Trophoblast cell (in vitro differentiated cells and primary cell): Measurements from ENCODE around the gene GPR156.

Source experiments
- DNase-seq, 2 donors: peaks; one replicate each; pipeline ENCODE4 v3.0.0-alpha.2; 2016
- H2AFZ ChIP-seq: 2 replicates; pipeline ENCODE4 v1.6.1; 2013; ENCODE audit warnings: low read length, moderate library complexity, mild to moderate bottlenecking; ENCODE audit not compliant: insufficient read depth, poor library complexity
- H2AK5ac ChIP-seq: 2 replicates; pipeline ENCODE4 v1.6.1; 2013; ENCODE audit warnings: mild to moderate bottlenecking, low read length
- H2BK120ac ChIP-seq: 2 replicates; pipeline ENCODE4 v1.6.1; 2013; ENCODE audit warnings: low read length, mild to moderate bottlenecking, moderate library complexity; ENCODE audit not compliant: insufficient read depth, poor library complexity
- H2BK12ac ChIP-seq: 2 replicates; pipeline ENCODE4 v1.6.1; 2013; ENCODE audit warnings: mild to moderate bottlenecking, low read length, moderate library complexity
- H2BK5ac ChIP-seq: 2 replicates; pipeline ENCODE4 v1.6.1; 2013; ENCODE audit warnings: low read length, low read depth, moderate library complexity, mild to moderate bottlenecking; ENCODE audit not compliant: poor library complexity
- H3K14ac ChIP-seq: 2 replicates; pipeline ENCODE4 v1.6.1; 2013; ENCODE audit warnings: mild to moderate bottlenecking, low read length
- H3K18ac ChIP-seq: 2 replicates; pipeline ENCODE4 v1.6.1; 2013; ENCODE audit warnings: mild to moderate bottlenecking, low read length
- H3K23ac ChIP-seq: 2 replicates; pipeline ENCODE4 v1.6.1; 2013; ENCODE audit warnings: low read length
- H3K27ac ChIP-seq: 2 replicates; pipeline ENCODE4 v1.5.1; 2013; ENCODE audit warnings: low read depth, mild to moderate bottlenecking, inconsistent platforms, low read length, moderate library complexity
- H3K27me3 ChIP-seq: 2 replicates; pipeline ENCODE4 v1.6.1; 2013; ENCODE audit warnings: inconsistent platforms, mild to moderate bottlenecking, low read length, moderate library complexity; ENCODE audit not compliant: insufficient read depth
- H3K36me3 ChIP-seq, 2 experiments: 1 replicate in 1 of 2; 2 replicates in 1 of 2; pipeline ENCODE4 v1.6.1; 2013; ENCODE audit warnings: low read length in 2 of 2, mild to moderate bottlenecking in 2 of 2, moderate library complexity in 1 of 2; ENCODE audit not compliant: insufficient read depth in 2 of 2, control insufficient read depth in 1 of 2
- H3K4ac ChIP-seq: 2 replicates; pipeline ENCODE4 v1.6.1; 2013; ENCODE audit warnings: low read depth, mild to moderate bottlenecking, low read length, moderate library complexity
- H3K4me1 ChIP-seq, 2 experiments: 1 replicate in 1 of 2; 2 replicates in 1 of 2; pipeline ENCODE4 v1.6.1; 2013; ENCODE audit warnings: low read length in 2 of 2, mild to moderate bottlenecking in 2 of 2, moderate library complexity in 1 of 2; ENCODE audit not compliant: insufficient read depth in 2 of 2, control insufficient read depth in 1 of 2
- H3K4me2 ChIP-seq: 2 replicates; pipeline ENCODE4 v1.6.1; 2013; ENCODE audit warnings: inconsistent platforms, mild to moderate bottlenecking, low read length, moderate library complexity
- H3K4me3 ChIP-seq: 2 replicates; pipeline ENCODE4 v1.5.1; 2013; ENCODE audit warnings: mild to moderate bottlenecking, low read depth, low read length, inconsistent platforms
- H3K79me1 ChIP-seq: one replicate; pipeline ENCODE4 v1.6.1; 2013; ENCODE audit warnings: low read length
- H3K79me2 ChIP-seq: 2 replicates; pipeline ENCODE4 v1.6.1; 2013; ENCODE audit warnings: low read length, mild to moderate bottlenecking; ENCODE audit not compliant: control insufficient read depth, insufficient read depth, poor library complexity
- H3K9ac ChIP-seq: 2 replicates; pipeline ENCODE4 v1.6.1; 2013; ENCODE audit warnings: mild to moderate bottlenecking, low read length
- H3K9me3 ChIP-seq: 2 replicates; pipeline ENCODE4 v1.6.1; 2013; ENCODE audit warnings: low read depth, mild to moderate bottlenecking, control low read depth, inconsistent platforms, low read length; ENCODE audit not compliant: insufficient read depth
- H4K12ac ChIP-seq: 2 replicates; pipeline ENCODE4 v1.6.1; 2013; ENCODE audit warnings: low read depth, mild to moderate bottlenecking, low read length, moderate library complexity
- H4K8ac ChIP-seq: 2 replicates; pipeline ENCODE4 v1.6.1; 2013; ENCODE audit warnings: low read depth, mild to moderate bottlenecking, low read length, moderate library complexity
- H4K91ac ChIP-seq: one replicate; pipeline ENCODE4 v1.6.1; 2013; ENCODE audit warnings: low read depth, mild to moderate bottlenecking, low read length, moderate library complexity
- WGBS: extraction: QIAGEN DNeasy Blood & Tissue Kit; methylation state at CpG from one replicate; pipeline ENCODE4 v1.1.7; 2013; ENCODE audit warnings: missing lambda C conversion rate; ENCODE audit not compliant: insufficient read length, insufficient coverage; ENCODE audit errors: extremely low coverage; 5-methylcytosine and 5-hydroxymethylcytosine counted together

GPR156 gene

GRCh38 chr3:120151791-120152190 lies 133.2 kb downstream of the GPR156 start:
- no CpG with 5 or more reads among the region's 4 CpGs for WGBS
- no peaks in the 10 kb centered on the region for H3K27me3 ChIP-seq
- H2BK5ac ChIP-seq: no peak overlapping the region
- H3K79me2 ChIP-seq: peaks cover 2% of the 10 kb centered on the region
- no peak overlapping the region for H3K18ac ChIP-seq
- H2AK5ac ChIP-seq: peak overlapping the region; percentile 24
- H3K4me1 ChIP-seq: peaks cover 5 to 12% of the 10 kb centered on the region in 2 experiments
- H3K4me3 ChIP-seq: no peak overlapping the region
- H2BK12ac ChIP-seq: peak overlapping the region; percentile 38
- no peak overlapping the region for H3K4ac ChIP-seq
- peaks cover 0 to 3% of the 10 kb centered on the region in 2 experiments for H3K36me3 ChIP-seq
- peaks cover 10% of the 10 kb centered on the region for H3K9me3 ChIP-seq
- H3K79me1 ChIP-seq: peaks cover 6% of the 10 kb centered on the region
- no peak for DNase-seq
- H3K9ac ChIP-seq: no peak overlapping the region
- H4K12ac ChIP-seq: no peak overlapping the region
- H3K4me2 ChIP-seq: no peak overlapping the region
- no peak overlapping the region for H4K91ac ChIP-seq
- H2AFZ ChIP-seq: no peak overlapping the region
- no peak overlapping the region for H2BK120ac ChIP-seq
- H4K8ac ChIP-seq: no peak overlapping the region
- no peak overlapping the region for H3K14ac ChIP-seq
- no peak overlapping the region for H3K23ac ChIP-seq
- H3K27ac ChIP-seq: no peak overlapping the region

GRCh38 chr3:120148187-120148949 lies 136.7 kb downstream of the GPR156 start:
- WGBS: no CpG with 5 or more reads among the region's 3 CpGs
- DNase-seq: no peak

GRCh38 chr3:120147072-120147871 lies 137.8 kb downstream of the GPR156 start:
- H3K4me2 ChIP-seq: peak overlapping the region; percentile 12
- H4K12ac ChIP-seq: no peak overlapping the region

More at GRCh38 chr3:120148187-120148949, 136.7 kb downstream of the GPR156 start:
- Histone ChIP-seq H3K18ac (no peak overlapping the region), H3K79me2 (peaks cover 4% of the 10 kb centered on the region), H3K27me3 (no peaks in the 10 kb centered on the region), H3K9me3 (no peaks in the 10 kb centered on the region), H2AFZ (no peak overlapping the region), H2BK12ac (peak overlapping the region; percentile 65), H3K4me2 (no peak overlapping the region), H2BK5ac (peak overlapping the region; percentile 19), H3K4me3 (no peak overlapping the region), H3K27ac (peak overlapping the region; percentile 35), H3K36me3 (no peaks in the 10 kb centered on the region), H3K4ac (no peak overlapping the region), H3K9ac (no peak overlapping the region), H2AK5ac (peak overlapping the region; percentile 64), H2BK120ac (peak overlapping the region; percentile 73), H3K79me1 (peaks cover 19% of the 10 kb centered on the region), H4K8ac (no peak overlapping the region), H3K23ac (no peak overlapping the region), H3K4me1 (peaks cover 18 to 33% of the 10 kb centered on the region in 2 experiments), H4K12ac (no peak overlapping the region), H3K14ac (peak overlapping the region; percentile 67), H4K91ac (peak overlapping the region; percentile 66)

GRCh38 chr3:120145542-120146285 lies 139.3 kb downstream of the GPR156 start:
- Histone ChIP-seq H3K79me2 (peaks cover 2% of the 10 kb centered on the region), H3K9ac (no peak overlapping the region), H3K36me3 (no peaks in the 10 kb centered on the region), H3K27me3 (no peaks in the 10 kb centered on the region), H3K14ac (no peak overlapping the region), H2BK12ac (peak overlapping the region; percentile 94), H2BK5ac (peak overlapping the region; percentile 33), H3K9me3 (no peaks in the 10 kb centered on the region), H3K4ac (no peak overlapping the region), H2BK120ac (peak overlapping the region; percentile 60), H3K27ac (peak overlapping the region; percentile 32), H3K18ac (peak overlapping the region; percentile 14), H3K4me3 (no peak overlapping the region), H2AFZ (no peak overlapping the region), H2AK5ac (peak overlapping the region; percentile 43), H3K79me1 (peaks cover 16% of the 10 kb centered on the region), H4K91ac (peak overlapping the region; percentile 63), H4K8ac (peak overlapping the region; percentile 42), H3K4me1 (peaks cover 15 to 28% of the 10 kb centered on the region in 2 experiments), H3K23ac (no peak overlapping the region), H4K12ac (no peak overlapping the region), H3K4me2 (no peak overlapping the region)
- DNase-seq: peak; percentile 93 to 98
- no CpG with 5 or more reads among the region's 3 CpGs for WGBS

More at GRCh38 chr3:120147072-120147871, 137.8 kb downstream of the GPR156 start:
- Histone ChIP-seq H3K27me3 (no peaks in the 10 kb centered on the region), H4K8ac (peak overlapping the region; percentile 32), H3K9ac (peak overlapping the region; percentile 7), H4K91ac (peak overlapping the region; percentile 70), H3K4me1 (peaks cover 15 to 28% of the 10 kb centered on the region in 2 experiments), H3K27ac (peak overlapping the region; percentile 35), H3K36me3 (no peaks in the 10 kb centered on the region), H2AFZ (no peak overlapping the region), H3K9me3 (no peaks in the 10 kb centered on the region), H3K23ac (no peak overlapping the region), H3K4ac (no peak overlapping the region), H3K4me3 (no peak overlapping the region), H3K79me1 (peaks cover 16% of the 10 kb centered on the region), H2AK5ac (peak overlapping the region; percentile 52), H2BK120ac (peak overlapping the region; percentile 80), H2BK12ac (peak overlapping the region; percentile 83), H3K79me2 (peaks cover 2% of the 10 kb centered on the region), H3K18ac (peak overlapping the region; percentile 80), H2BK5ac (peak overlapping the region; percentile 58), H3K14ac (peak overlapping the region; percentile 87)
- no CpG with 5 or more reads among the region's 6 CpGs for WGBS
- DNase-seq: peak; percentile 63 to 75
